PC-3 (cell line): ENCODE results near the gene KCNJ5.

ENCODE experiments used
- CTCF ChIP-seq: fragments of 300-600 bp; sonication (generic); conservative IDR thresholded peaks from 2 replicates; pipeline ENCODE4 v1.5.1; 2017; ENCODE audit warnings: antibody characterized with exemption, low read depth, mild to moderate bottlenecking, low read length
- EZH2 ChIP-seq: fragments of 300-600 bp; sonication (generic); IDR thresholded peaks from one replicate; pipeline ENCODE4 v1.6.1; 2017; ENCODE audit warnings: antibody characterized with exemption, mild to moderate bottlenecking, low read length; ENCODE audit not compliant: unreplicated experiment
- EZH2phosphoT487 ChIP-seq: fragments of 300-600 bp; sonication (generic); IDR thresholded peaks from 2 replicates; pipeline ENCODE4 v1.6.1; 2018; ENCODE audit warnings: mild to moderate bottlenecking, antibody characterized with exemption, low read length, borderline replicate concordance

GRCh38 chr11:128924510-128925249, 33.5 kb downstream of the KCNJ5 start:
- TF ChIP-seq CTCF (no peak), EZH2phosphoT487 (no peak), EZH2 (no peak)
